ENCODE data around the gene NTSR1. TPM values are rescaled to one million over a fixed set of nuclear protein-coding genes. Genes with fewer than 3 reads are reported as not detected.

NTSR1 gene
- total RNA-seq, 1 experiment from 2014 or later, result 44.1 TPM

- no peak overlapping the region for H3K27ac ChIP-seq (ENCODE audit: low read length)
- intact Hi-C loops (cut with micrococcal nuclease; ENCODE audit: unreplicated experiment), result no loop called here
- no peak overlapping the region for H3K4me3 ChIP-seq (ENCODE audit: low read depth in 2 of 2, low read length in 2 of 2)
- H3K36me3 ChIP-seq (ENCODE audit: control insufficient read depth, insufficient read depth, low read length), result no peaks in the 10 kb centered on the region; the same call in 1 of the 2 replicates
- no peaks in the 10 kb centered on the region; the same call in none of the 2 replicates for H3K4me1 ChIP-seq (ENCODE audit: control insufficient read depth, insufficient read depth, low read length)
- no TSS peak for BruUV-seq (replicated peaks)
- TF ChIP-seq CTCF (IDR thresholded peaks at IDR 0.05) (no peak), TCF7L2 (IDR thresholded peaks at IDR 0.05; ENCODE audit: low read depth, low read length) (no peak), POLR2AphosphoS5 (IDR thresholded peaks at IDR 0.05; ENCODE audit: low read depth, low read length) (no peak), SIN3A (IDR thresholded peaks at IDR 0.05; ENCODE audit: borderline replicate concordance, insufficient read depth, low read depth, low read length) (no peak)
- TF ChIP-seq, protein P1, sequence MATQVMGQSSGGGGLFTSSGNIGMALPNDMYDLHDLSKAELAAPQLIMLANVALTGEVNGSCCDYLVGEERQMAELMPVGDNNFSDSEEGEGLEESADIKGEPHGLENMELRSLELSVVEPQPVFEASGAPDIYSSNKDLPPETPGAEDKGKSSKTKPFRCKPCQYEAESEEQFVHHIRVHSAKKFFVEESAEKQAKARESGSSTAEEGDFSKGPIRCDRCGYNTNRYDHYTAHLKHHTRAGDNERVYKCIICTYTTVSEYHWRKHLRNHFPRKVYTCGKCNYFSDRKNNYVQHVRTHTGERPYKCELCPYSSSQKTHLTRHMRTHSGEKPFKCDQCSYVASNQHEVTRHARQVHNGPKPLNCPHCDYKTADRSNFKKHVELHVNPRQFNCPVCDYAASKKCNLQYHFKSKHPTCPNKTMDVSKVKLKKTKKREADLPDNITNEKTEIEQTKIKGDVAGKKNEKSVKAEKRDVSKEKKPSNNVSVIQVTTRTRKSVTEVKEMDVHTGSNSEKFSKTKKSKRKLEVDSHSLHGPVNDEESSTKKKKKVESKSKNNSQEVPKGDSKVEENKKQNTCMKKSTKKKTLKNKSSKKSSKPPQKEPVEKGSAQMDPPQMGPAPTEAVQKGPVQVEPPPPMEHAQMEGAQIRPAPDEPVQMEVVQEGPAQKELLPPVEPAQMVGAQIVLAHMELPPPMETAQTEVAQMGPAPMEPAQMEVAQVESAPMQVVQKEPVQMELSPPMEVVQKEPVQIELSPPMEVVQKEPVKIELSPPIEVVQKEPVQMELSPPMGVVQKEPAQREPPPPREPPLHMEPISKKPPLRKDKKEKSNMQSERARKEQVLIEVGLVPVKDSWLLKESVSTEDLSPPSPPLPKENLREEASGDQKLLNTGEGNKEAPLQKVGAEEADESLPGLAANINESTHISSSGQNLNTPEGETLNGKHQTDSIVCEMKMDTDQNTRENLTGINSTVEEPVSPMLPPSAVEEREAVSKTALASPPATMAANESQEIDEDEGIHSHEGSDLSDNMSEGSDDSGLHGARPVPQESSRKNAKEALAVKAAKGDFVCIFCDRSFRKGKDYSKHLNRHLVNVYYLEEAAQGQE (IDR thresholded peaks at IDR 0.05; ENCODE audit: insufficient read depth in 1 of 2, low read depth in 2 of 2, low read length in 1 of 2), result no peak
- in situ Hi-C loops (cut with HindIII; ENCODE audit: low pct_unique_long_range_greater_than_20kb, low sequenced_read_pairs), result no loop called here
- ChIA-PET CTCF (interaction anchor here (1.4 kb wide), 1 partner anchor 18 kb away, joined by 4 read pairs; no protein-coding TSS in a partner anchor), POLR2A (no interaction called here)
- no peaks in the 10 kb centered on the region for H3K9me3 ChIP-seq (ENCODE audit: control insufficient read depth, insufficient read depth, low read depth, low read length)
- no peak for ATAC-seq
- no peak for DNase-seq (ENCODE audit: low read depth, low spot score)
- no peaks in the 10 kb centered on the region for H3K27me3 ChIP-seq (ENCODE audit: control insufficient read depth, insufficient read depth, low read length)
Measured at GRCh38 chr20:62772990-62773844, 64.6 kb downstream of the NTSR1 start.

DNA sequence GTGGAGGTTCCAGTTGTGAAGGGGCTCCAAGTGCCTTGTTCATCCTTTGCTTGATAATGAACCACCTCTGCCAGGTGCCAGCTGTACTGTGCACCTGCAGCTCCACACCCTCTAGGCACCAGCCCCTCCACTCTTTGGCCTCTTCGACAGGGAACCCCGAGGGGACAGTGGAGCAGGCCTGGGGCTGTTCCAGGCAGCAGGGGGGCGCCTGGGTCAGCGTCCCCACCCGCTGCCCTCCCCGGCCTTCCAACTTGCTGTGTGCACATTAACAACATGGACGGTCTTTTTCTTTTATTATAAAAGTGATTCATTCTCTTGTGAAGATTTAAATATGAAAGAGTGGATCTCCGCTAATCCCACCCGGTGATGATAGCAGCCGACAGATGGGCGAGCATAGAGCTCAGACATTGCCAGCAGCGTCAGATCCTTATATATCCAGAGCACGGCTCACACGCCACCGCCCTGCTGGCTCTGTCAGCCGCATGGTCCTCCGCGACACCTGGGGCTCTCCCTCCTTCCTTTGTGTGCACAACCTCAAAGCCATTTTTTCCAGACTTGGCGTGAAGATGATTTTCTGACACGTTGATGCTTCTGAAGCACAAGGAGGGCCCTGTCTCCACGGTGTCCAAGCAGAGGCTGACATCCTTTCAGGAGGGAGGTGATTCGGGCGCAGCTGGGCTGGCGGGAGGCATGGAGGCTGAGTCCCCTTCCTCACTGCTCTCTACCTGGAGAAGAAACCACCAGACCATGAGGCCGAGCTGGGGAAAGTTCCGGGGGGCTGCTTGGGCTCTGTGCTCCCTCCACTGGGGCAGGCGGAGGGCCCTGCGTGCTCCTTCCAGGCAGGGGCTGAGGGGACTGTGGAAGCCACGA, 65.4 kb downstream of the NTSR1 start:
- no peak for ATAC-seq
- no peak overlapping the region for H3K27ac ChIP-seq (ENCODE audit: low read length)
- no peaks in the 10 kb centered on the region; the same call in 1 of the 2 replicates for H3K36me3 ChIP-seq (ENCODE audit: control insufficient read depth, insufficient read depth, low read length)
- no TSS peak for BruUV-seq (replicated peaks)
- CTCF ChIA-PET, result interaction anchor here (1.4 kb wide), 1 partner anchor 17 kb away, joined by 4 read pairs; no protein-coding TSS in a partner anchor
- no peaks in the 10 kb centered on the region for H3K27me3 ChIP-seq (ENCODE audit: control insufficient read depth, insufficient read depth, low read length)
- intact Hi-C loops (cut with micrococcal nuclease; ENCODE audit: unreplicated experiment) (no loop called here), in situ Hi-C loops (cut with HindIII; ENCODE audit: low pct_unique_long_range_greater_than_20kb, low sequenced_read_pairs) (no loop called here)
- no peak for DNase-seq (ENCODE audit: low read depth, low spot score)
- no peak for TF ChIP-seq CTCF (IDR thresholded peaks at IDR 0.05)
- no peak for TF ChIP-seq SIN3A (IDR thresholded peaks at IDR 0.05; ENCODE audit: borderline replicate concordance, insufficient read depth, low read depth, low read length)
- TF ChIP-seq, protein P1 (IDR thresholded peaks at IDR 0.05; ENCODE audit: insufficient read depth in 1 of 2, low read depth in 2 of 2, low read length in 1 of 2), result no peak
- no peak for TF ChIP-seq TCF7L2 (IDR thresholded peaks at IDR 0.05; ENCODE audit: low read depth, low read length)
- TF ChIP-seq POLR2AphosphoS5 (IDR thresholded peaks at IDR 0.05; ENCODE audit: low read depth, low read length), result no peak
- no peak overlapping the region for H3K4me3 ChIP-seq (ENCODE audit: low read depth in 2 of 2, low read length in 2 of 2)
- H3K4me1 ChIP-seq (ENCODE audit: control insufficient read depth, insufficient read depth, low read length), result no peaks in the 10 kb centered on the region; the same call in none of the 2 replicates
- no peaks in the 10 kb centered on the region for H3K9me3 ChIP-seq (ENCODE audit: control insufficient read depth, insufficient read depth, low read depth, low read length)
- POLR2A ChIA-PET, result interaction anchor here (0.7 kb wide), 1 partner anchor 21 kb away, joined by 3 read pairs; no protein-coding TSS in a partner anchor

Data from Panc1 (cell line).